ENCODE measurements around the gene MMP2.

The MMP2 gene

DNA sequence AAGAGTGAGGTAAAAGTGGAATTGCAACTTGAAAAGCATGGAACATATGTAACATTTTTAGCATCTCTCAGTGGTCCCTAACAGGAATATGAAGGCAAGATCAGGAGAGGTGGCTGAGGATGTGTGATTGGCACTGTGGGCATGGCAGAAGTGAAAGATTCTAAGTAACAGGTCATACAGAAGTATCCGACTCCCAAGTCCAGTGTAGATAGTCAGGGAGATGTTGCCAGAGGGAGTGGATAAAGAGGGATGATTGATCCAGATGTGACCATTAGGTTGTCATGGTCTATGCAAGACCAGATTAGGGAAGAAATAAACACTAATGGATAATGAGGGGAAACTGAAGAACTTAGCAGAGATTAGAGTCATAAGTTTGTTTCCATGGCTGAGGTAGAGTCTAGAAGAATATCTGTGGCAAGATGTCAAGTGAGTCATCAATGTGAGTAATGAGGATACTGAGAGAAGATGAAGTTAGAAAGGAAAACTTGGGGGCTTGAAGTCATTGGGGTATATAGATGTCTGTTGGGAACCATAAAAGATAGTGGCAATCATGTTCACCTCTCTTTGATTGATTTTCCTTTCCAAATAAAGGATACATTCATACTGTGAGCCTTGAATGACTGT lies 63.6 kb downstream of the MMP2 start:
- DNase-seq (ENCODE audit: low read depth) = peak; percentile 72
- TF ChIP-seq, protein P1, sequence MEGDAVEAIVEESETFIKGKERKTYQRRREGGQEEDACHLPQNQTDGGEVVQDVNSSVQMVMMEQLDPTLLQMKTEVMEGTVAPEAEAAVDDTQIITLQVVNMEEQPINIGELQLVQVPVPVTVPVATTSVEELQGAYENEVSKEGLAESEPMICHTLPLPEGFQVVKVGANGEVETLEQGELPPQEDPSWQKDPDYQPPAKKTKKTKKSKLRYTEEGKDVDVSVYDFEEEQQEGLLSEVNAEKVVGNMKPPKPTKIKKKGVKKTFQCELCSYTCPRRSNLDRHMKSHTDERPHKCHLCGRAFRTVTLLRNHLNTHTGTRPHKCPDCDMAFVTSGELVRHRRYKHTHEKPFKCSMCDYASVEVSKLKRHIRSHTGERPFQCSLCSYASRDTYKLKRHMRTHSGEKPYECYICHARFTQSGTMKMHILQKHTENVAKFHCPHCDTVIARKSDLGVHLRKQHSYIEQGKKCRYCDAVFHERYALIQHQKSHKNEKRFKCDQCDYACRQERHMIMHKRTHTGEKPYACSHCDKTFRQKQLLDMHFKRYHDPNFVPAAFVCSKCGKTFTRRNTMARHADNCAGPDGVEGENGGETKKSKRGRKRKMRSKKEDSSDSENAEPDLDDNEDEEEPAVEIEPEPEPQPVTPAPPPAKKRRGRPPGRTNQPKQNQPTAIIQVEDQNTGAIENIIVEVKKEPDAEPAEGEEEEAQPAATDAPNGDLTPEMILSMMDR (conservative IDR thresholded peaks at IDR 0.05; ENCODE audit: low read depth, low read length) = no peak
- no peak overlapping the region for H3K4me3 ChIP-seq (ENCODE audit: low read depth, low read length)

DNA sequence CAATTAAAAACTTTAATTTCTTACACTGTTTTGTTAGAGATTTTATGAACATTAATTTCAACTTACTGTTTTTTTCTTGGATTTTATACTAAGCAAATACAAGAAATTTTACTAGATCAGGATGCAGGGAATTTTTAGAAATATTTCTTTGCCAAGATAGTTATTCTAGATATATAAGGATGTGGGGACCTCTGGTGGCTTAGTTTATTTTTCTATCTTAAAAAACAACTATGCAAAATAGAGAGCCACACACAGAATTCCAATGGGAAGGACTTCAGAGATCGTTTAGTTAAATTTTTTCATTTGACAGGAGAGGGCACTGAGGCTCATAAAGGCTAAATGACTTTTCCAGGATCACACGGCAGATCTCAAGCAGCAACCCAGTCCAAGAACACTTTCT lies 64.5 kb downstream of the MMP2 start:
- TF ChIP-seq, protein P1 (conservative IDR thresholded peaks at IDR 0.05; ENCODE audit: low read depth, low read length) = peak; percentile 41
- no peak overlapping the region for H3K4me3 ChIP-seq (ENCODE audit: low read depth, low read length)
- DNase-seq (ENCODE audit: low read depth) = peak; percentile 65

DNA sequence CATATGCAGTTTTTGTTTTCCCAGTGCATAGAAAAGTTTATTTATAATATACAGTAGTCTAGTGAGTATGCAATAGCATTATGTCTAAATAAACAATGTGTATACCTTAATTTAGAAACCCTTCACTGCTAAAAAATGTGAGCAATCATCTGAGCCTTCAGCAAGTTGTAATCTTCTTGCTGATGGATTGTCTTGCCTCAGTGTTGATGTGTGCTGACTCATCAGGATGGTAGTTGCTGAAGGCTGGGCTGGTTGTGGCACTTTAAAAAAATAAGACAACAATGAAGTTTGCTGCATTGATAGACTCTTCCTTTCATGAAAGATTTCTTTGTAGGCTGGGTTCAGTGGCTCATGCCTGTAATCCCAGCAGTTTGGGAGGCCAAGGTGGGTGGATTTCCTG lies 73.6 kb downstream of the MMP2 start:
- TF ChIP-seq, protein P1 (conservative IDR thresholded peaks at IDR 0.05; ENCODE audit: low read depth, low read length) = no peak
- DNase-seq (ENCODE audit: low read depth) = peak; percentile 77
- H3K4me3 ChIP-seq (ENCODE audit: low read depth, low read length) = no peak overlapping the region

DNA sequence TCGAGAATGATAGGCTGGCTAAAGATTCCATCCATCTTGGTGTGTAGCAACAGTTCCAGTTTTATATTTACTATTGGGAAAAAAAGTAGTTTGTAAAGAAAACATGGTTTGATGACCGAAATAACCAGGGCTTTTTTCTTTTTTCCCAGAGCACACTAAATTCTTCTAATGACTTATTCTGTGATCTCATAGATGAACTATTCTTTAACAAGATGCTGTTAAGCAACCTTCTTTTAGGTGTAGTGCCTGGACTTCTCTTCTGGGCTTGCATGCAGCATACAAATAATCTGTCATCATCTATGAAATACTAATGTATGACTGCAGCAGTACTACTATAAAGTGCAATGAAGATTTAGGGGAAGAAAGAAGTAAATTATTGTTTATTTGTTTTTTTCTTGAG lies 76.4 kb downstream of the MMP2 start:
- TF ChIP-seq, protein P1 (conservative IDR thresholded peaks at IDR 0.05; ENCODE audit: low read depth, low read length) = no peak
- no peak overlapping the region for H3K4me3 ChIP-seq (ENCODE audit: low read depth, low read length)
- peak; percentile 39 for DNase-seq (ENCODE audit: low read depth)
